Immature natural killer cell (primary cell): Measurements from ENCODE around the gene SYT15. TPM values are rescaled to one million over a fixed set of nuclear protein-coding genes. Genes with fewer than 3 reads are reported as not detected.
"Not testable (repeated sequence)": the region's sequence is repeated elsewhere in the genome, so short reads cannot be mapped to it uniquely, and the experiment has no call there.

Experiments
- DNase-seq, 3 donors: peaks; one replicate each; pipeline ENCODE4 v3.0.0; 2022; ENCODE audit warnings: mixed read lengths in 1 of 3
- H3K27ac Mint-ChIP-seq, 6 donors: one replicate each; pipeline ENCODE4 v1.8.0; 2020; ENCODE audit warnings: mixed read lengths in 6 of 6, mild to moderate bottlenecking in 5 of 6, inconsistent platforms in 4 of 6, moderate library complexity in 3 of 6
- H3K27me3 Mint-ChIP-seq, 3 donors: one replicate each; pipeline ENCODE4 v1.8.0; 2020 to 2021; ENCODE audit warnings: low read depth in 3 of 3, mild to moderate bottlenecking in 3 of 3, mixed read lengths in 3 of 3, moderate library complexity in 3 of 3, inconsistent platforms in 1 of 3
- H3K36me3 Mint-ChIP-seq, 3 donors: one replicate each; pipeline ENCODE4 v1.8.0; 2020; ENCODE audit warnings: mixed read lengths in 3 of 3, inconsistent platforms in 2 of 3, mild to moderate bottlenecking in 2 of 3
- H3K4me1 Mint-ChIP-seq, 2 donors: one replicate each; pipeline ENCODE4 v1.8.0; 2020; ENCODE audit warnings: inconsistent platforms in 2 of 2, mild to moderate bottlenecking in 2 of 2, mixed read lengths in 2 of 2, moderate library complexity in 1 of 2
- H3K4me3 Mint-ChIP-seq, 5 donors: one replicate each; pipeline ENCODE4 v1.8.0; 2020; ENCODE audit warnings: mild to moderate bottlenecking in 5 of 5, mixed read lengths in 5 of 5, inconsistent platforms in 3 of 5, moderate library complexity in 3 of 5
- H3K9me3 Mint-ChIP-seq, 6 donors: one replicate each; pipeline ENCODE4 v1.8.0; 2020; ENCODE audit warnings: mild to moderate bottlenecking in 6 of 6, mixed read lengths in 6 of 6, inconsistent platforms in 4 of 6, moderate library complexity in 3 of 6
- polyA plus RNA-seq, 3 donors: library from polyadenylated mRNA; unstranded; fragments of 300-500 nt; fragmentation: Illumina TruSeq; gene quantifications; one replicate each; pipeline ENCODE4 v1.2.3, GENCODE V29; 2021

SYT15 gene
- polyA plus RNA-seq, 3 donors from 2014 or later: 0.06 to 0.07 TPM; not detected in 1

DNA sequence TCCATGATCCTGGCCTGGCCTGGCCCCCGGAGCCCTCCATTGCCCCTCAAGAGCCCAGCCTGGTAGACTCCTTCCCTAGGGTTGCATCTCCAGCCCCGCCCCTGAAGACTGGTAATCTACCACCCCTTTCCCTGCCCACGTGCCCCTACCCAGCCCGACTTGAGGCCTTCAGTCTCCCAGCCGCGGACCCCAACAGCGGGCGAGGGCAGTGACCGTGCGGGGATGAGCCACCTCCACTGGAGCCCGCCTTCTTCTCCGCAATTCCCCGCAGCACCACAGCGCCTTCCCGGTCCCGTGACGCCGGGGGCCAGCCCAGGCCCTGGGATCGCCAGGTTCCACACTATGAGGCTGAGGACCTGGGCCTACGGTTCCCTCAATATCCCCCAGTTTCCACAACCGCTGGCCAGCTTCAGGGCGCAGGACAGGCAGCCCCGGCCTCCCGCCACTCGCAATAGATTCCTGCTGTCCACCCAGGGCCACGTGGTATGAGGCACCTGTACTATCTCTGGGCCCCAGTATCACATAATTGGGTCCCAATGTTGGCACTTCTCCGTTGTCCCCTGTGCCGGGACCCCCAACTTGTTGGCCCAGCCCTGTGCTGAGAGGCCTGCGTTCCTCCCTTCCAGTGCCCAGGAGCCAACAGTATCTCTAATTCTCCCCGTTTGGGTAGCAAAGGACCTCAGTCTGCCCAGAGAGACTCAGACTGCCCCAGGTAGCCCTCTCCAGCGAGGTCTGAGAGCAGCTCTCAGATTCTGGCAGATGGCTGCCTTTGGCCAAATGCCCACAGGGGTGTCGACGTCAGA lies 21.4 kb upstream of the SYT15 start:
- Mint-ChIP-seq H3K27me3 (peaks cover 2 to 6% (median 6%) of the 10 kb centered on the region in 3 donors), H3K4me1 (peaks cover 0 to 2% of the 10 kb centered on the region in 2 donors), H3K36me3 (no peaks in the 10 kb centered on the region), H3K9me3 (no peaks in the 10 kb centered on the region), H3K27ac (no peak overlapping the region), H3K4me3 (peak overlapping the region in 3 of 5 donors; percentile 27 to 41 (median 34))
- DNase-seq: no peak

- Mint-ChIP-seq H3K4me3 (no peak overlapping the region), H3K27me3 (peaks cover 2 to 6% (median 6%) of the 10 kb centered on the region in 3 donors), H3K36me3 (no peaks in the 10 kb centered on the region), H3K27ac (no peak overlapping the region), H3K9me3 (no peaks in the 10 kb centered on the region), H3K4me1 (peaks cover 0 to 2% of the 10 kb centered on the region in 2 donors)
- no peak for DNase-seq
These were observed 20.9 kb upstream of the SYT15 start for GRCh38 chr10:46558122-46558391.

DNA sequence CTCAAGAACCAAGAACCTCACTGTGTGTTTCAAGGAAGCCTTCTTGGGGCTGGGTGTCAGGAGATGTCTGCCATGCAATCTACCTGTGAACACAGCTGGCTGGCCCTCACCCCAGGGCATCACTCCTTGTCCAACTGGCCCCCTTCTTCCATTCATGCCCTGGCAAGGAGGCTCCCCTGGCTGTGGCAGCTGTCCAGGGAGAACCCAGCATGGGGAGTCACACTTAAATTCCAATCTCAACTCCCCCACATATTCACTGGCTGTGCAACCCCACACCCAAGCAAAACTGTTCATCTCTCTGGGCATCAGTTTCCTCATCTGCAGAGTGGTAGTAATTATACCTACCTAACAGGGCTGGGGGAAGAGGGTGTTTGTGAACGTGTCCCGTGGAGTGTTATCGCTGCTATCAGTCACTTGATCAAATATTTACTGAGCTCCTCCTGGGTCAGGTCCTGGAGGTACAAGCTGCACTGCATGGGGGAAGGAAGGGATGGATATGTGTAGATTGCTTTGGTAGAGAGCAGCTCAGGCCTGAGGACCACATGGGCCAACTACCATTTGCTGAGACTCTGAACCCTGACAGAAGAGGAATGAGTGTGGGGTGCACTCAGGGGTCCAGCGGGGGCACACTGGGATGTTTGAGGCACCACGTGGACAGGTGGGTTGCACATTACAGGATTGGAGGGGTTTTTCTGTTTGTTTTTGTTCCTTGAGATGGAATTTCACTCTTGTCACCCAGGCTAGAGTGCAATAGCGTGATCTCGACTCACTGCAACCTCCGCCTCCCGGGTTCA lies 20.3 kb upstream of the SYT15 start:
- H3K9me3 Mint-ChIP-seq: no peaks in the 10 kb centered on the region

GRCh38 chr10:46559231-46559671 lies 19.7 kb upstream of the SYT15 start:
- DNase-seq: no peak
- no peak overlapping the region for H3K27ac Mint-ChIP-seq
- no peaks in the 10 kb centered on the region for H3K36me3 Mint-ChIP-seq

More for the DNA sequence above, 20.3 kb upstream of the SYT15 start:
- no peak for DNase-seq
- Mint-ChIP-seq H3K4me1 (peaks cover 0 to 2% of the 10 kb centered on the region in 2 donors), H3K27ac (no peak overlapping the region), H3K36me3 (no peaks in the 10 kb centered on the region), H3K4me3 (no peak overlapping the region), H3K27me3 (peaks cover 2 to 6% (median 6%) of the 10 kb centered on the region in 3 donors)

GRCh38 chr10:46560381-46560780 lies 18.5 kb upstream of the SYT15 start:
- Mint-ChIP-seq H3K27ac (no peak overlapping the region), H3K4me1 (peaks cover 0 to 2% of the 10 kb centered on the region in 2 donors), H3K4me3 (no peak overlapping the region), H3K9me3 (no peaks in the 10 kb centered on the region), H3K36me3 (no peaks in the 10 kb centered on the region), H3K27me3 (peaks cover 2 to 6% (median 6%) of the 10 kb centered on the region in 3 donors)
- no peak for DNase-seq

More at GRCh38 chr10:46559231-46559671, 19.7 kb upstream of the SYT15 start:
- Mint-ChIP-seq H3K4me3 (no peak overlapping the region), H3K9me3 (no peaks in the 10 kb centered on the region), H3K27me3 (peaks cover 2 to 6% (median 6%) of the 10 kb centered on the region in 3 donors), H3K4me1 (peaks cover 0 to 2% of the 10 kb centered on the region in 2 donors)

GRCh38 chr10:46560952-46561351 lies 18.0 kb upstream of the SYT15 start:
- Mint-ChIP-seq H3K4me1 (peaks cover 0 to 2% of the 10 kb centered on the region in 2 donors), H3K36me3 (no peaks in the 10 kb centered on the region), H3K27ac (no peak overlapping the region), H3K9me3 (no peaks in the 10 kb centered on the region), H3K27me3 (peaks cover 2 to 6% (median 6%) of the 10 kb centered on the region in 3 donors), H3K4me3 (no peak overlapping the region)
- DNase-seq: no peak

DNA sequence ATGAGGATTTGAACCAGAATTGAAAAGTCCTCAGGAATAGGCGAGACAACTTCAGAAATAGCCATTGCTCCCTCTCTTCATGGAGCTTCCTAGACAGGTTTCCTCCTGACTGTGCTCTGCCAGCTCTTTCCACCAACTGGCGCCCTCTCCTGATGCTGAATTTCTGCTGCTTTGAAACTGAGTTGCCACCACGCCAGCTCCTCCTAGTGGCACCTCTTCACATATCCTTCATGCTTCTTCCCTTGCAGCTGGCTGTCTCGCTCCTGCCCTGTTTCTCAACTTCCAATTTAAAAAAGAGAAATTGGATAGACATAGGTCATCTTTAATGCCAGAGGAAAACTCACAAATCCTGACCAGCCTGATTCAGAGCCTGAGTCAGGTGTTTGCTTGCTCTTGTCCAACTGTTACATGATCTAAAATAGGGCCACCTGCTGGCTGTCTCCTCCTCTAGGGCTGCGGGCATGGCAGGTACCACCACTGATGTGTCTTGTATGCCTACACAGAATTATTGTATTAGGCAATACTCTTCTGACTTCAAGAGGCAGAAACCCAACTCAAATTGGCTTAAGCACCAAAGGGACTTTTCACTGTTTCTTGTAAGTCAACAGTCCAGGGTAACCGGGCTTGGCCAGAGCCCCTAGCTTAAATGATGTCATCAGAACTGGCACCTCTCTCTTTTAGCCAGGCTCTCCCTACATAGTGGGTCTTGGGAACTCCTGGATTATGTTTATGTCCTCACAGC lies 13.2 kb upstream of the SYT15 start:
- H3K9me3 Mint-ChIP-seq, H3K27me3 Mint-ChIP-seq, H3K36me3 Mint-ChIP-seq, H3K4me1 Mint-ChIP-seq, H3K4me3 Mint-ChIP-seq, H3K27ac Mint-ChIP-seq: not testable (repeated sequence)
- DNase-seq: peak in 1 of 3 donors; percentile 27

DNA sequence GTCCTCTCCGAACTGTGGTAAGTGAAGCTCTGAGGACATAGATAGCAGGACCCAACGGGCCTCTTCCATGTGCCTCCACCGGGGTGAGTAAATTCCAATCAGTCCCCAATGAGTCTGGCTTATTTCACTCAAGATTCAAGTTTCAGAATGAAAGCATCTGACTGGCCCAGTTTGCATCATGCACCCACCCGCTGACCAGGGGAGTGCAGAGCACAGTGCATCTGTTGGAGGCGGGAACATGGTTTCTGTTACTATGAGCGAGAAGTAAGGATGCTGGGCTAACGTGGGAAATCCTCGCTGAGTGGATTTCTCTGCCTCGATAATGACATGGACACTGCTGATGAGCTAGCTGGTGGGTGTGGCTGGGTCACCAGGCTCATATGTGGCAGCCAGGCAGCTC lies 11.8 kb upstream of the SYT15 start:
- H3K27me3 Mint-ChIP-seq, H3K9me3 Mint-ChIP-seq, DNase-seq, H3K4me3 Mint-ChIP-seq, H3K4me1 Mint-ChIP-seq, H3K36me3 Mint-ChIP-seq, H3K27ac Mint-ChIP-seq: not testable (repeated sequence)

- DNase-seq, H3K27me3 Mint-ChIP-seq, H3K27ac Mint-ChIP-seq, H3K4me1 Mint-ChIP-seq, H3K36me3 Mint-ChIP-seq, H3K9me3 Mint-ChIP-seq, H3K4me3 Mint-ChIP-seq: not testable (repeated sequence)
These were observed 8.3 kb upstream of the SYT15 start for GRCh38 chr10:46570655-46571054.

DNA sequence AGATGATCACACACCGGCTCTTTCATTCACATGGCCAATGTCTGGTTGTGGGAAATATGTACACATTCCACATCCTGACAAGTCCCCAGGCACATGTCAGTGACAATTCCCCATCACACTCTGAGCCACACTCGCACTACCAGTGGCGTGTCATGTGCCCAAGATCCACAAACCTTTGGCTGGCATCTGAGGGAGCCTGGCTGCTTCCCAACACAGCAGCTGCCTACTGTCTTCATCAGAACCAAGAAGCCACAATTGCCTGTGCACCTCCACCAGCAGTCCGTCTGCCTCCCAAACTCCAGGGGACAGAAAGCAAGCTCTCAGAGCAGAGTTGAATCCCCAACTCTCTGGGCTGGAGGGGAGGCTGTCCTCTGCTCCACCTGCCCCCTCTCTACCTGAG lies 6.2 kb upstream of the SYT15 start:
- H3K4me3 Mint-ChIP-seq, H3K9me3 Mint-ChIP-seq, H3K4me1 Mint-ChIP-seq, H3K27ac Mint-ChIP-seq, H3K36me3 Mint-ChIP-seq, H3K27me3 Mint-ChIP-seq, DNase-seq: not testable (repeated sequence)

DNA sequence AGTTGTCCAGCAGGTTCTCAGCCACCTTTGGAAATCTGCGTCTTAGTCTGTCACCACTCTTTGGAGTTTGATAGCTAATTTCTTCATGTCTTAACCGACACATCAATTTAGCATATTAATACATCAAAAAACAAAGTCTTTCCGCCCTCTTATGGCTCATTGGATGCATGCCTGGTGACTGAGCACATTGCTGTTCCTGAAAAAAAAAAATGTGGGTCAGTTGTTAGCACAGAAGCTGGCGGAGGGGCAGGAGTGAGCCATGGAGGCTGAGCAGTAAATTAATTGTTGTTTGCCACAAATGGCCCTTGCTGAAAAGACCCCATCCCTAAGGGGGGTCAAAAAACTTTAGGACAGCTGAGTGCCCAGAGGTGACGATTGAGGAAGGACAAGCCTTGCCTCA lies 5.6 kb upstream of the SYT15 start:
- not testable (repeated sequence) for H3K27me3 Mint-ChIP-seq, H3K4me1 Mint-ChIP-seq, H3K9me3 Mint-ChIP-seq, H3K27ac Mint-ChIP-seq, H3K4me3 Mint-ChIP-seq, H3K36me3 Mint-ChIP-seq, DNase-seq

GRCh38 chr10:46573884-46574283 lies 5.0 kb upstream of the SYT15 start:
- not testable (repeated sequence) for H3K36me3 Mint-ChIP-seq, H3K4me1 Mint-ChIP-seq, H3K27me3 Mint-ChIP-seq, H3K27ac Mint-ChIP-seq, DNase-seq, H3K9me3 Mint-ChIP-seq, H3K4me3 Mint-ChIP-seq

GRCh38 chr10:46577624-46578473 lies 1.1 kb upstream of the SYT15 start:
- H3K27me3 Mint-ChIP-seq, H3K27ac Mint-ChIP-seq, DNase-seq, H3K4me3 Mint-ChIP-seq, H3K4me1 Mint-ChIP-seq, H3K9me3 Mint-ChIP-seq, H3K36me3 Mint-ChIP-seq: not testable (repeated sequence)
